OCI-LY7 (cell line): ENCODE measurements around the gene MAML1.

Experiments used
- EZH2phosphoT487 ChIP-seq: fragments of 200-600 bp; sonication (generic); IDR thresholded peaks from 2 replicates; pipeline ENCODE4 v1.6.1; 2018; ENCODE audit warnings: low read depth, borderline replicate concordance, mild to moderate bottlenecking, mixed run types, antibody characterized with exemption, low read length, moderate library complexity, mixed read lengths
- TF ChIP-seq, protein P1 (sequence below): fragments of 200-600 bp; sonication (generic); conservative IDR thresholded peaks from 2 replicates; pipeline ENCODE4 v1.5.1; 2014; ENCODE audit warnings: mild to moderate bottlenecking, antibody characterized with exemption, low read length, moderate library complexity, mixed read lengths

- TF ChIP-seq, protein P1, sequence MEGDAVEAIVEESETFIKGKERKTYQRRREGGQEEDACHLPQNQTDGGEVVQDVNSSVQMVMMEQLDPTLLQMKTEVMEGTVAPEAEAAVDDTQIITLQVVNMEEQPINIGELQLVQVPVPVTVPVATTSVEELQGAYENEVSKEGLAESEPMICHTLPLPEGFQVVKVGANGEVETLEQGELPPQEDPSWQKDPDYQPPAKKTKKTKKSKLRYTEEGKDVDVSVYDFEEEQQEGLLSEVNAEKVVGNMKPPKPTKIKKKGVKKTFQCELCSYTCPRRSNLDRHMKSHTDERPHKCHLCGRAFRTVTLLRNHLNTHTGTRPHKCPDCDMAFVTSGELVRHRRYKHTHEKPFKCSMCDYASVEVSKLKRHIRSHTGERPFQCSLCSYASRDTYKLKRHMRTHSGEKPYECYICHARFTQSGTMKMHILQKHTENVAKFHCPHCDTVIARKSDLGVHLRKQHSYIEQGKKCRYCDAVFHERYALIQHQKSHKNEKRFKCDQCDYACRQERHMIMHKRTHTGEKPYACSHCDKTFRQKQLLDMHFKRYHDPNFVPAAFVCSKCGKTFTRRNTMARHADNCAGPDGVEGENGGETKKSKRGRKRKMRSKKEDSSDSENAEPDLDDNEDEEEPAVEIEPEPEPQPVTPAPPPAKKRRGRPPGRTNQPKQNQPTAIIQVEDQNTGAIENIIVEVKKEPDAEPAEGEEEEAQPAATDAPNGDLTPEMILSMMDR = no peak
- no peak for TF ChIP-seq EZH2phosphoT487
Observed at GRCh38 chr5:179767496-179768100, 35.0 kb downstream of the MAML1 start.
